22Rv1 (cell line): ENCODE results near the gene CEP78.

ENCODE experiments used
- H3K27ac ChIP-seq: fragments of 450-650 bp; 2 replicates; pipeline ENCODE4 v1.5.1; 2017
- CTCF ChIP-seq: fragments of 450-650 bp; IDR thresholded peaks from 2 replicates; pipeline ENCODE4 v1.5.1; 2017; ENCODE audit warnings: mild to moderate bottlenecking
- ZFX ChIP-seq: fragments of 450-650 bp; IDR thresholded peaks from 2 replicates; pipeline ENCODE4 v1.6.1; 2017; ENCODE audit warnings: antibody characterized with exemption, borderline replicate concordance

Gene CEP78

DNA sequence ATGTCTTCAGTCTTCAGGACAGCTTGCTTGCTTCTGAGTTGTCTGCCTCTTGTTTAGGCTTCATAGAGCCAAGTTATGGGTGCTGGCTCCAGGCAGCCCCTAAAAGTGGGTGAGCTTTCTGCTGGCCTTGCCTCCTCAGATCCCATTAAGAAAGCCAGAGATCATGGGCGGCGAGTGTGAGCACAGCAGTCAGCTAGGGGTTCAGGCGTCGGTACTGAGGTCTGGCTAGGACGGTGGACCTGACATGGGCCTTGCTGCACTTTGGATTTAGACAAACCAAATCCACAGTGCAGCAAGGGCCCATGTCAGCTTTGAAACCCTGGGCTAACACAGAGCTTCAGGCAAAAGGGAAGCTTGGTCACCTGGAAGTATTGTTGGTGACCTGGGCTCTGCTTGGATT, 78.7 kb downstream of the CEP78 start:
- 0 out of 2 replicates have a peak overlapping the region, but pooled peaks have one; percentile 12 for H3K27ac ChIP-seq
- TF ChIP-seq CTCF = no peak

- peak overlapping the region; percentile 12; the same call in 1 of the 2 replicates for H3K27ac ChIP-seq
- TF ChIP-seq CTCF (no peak), ZFX (no peak)
Measured at GRCh38 chr9:78314953-78315870, 79.3 kb downstream of the CEP78 start.

DNA sequence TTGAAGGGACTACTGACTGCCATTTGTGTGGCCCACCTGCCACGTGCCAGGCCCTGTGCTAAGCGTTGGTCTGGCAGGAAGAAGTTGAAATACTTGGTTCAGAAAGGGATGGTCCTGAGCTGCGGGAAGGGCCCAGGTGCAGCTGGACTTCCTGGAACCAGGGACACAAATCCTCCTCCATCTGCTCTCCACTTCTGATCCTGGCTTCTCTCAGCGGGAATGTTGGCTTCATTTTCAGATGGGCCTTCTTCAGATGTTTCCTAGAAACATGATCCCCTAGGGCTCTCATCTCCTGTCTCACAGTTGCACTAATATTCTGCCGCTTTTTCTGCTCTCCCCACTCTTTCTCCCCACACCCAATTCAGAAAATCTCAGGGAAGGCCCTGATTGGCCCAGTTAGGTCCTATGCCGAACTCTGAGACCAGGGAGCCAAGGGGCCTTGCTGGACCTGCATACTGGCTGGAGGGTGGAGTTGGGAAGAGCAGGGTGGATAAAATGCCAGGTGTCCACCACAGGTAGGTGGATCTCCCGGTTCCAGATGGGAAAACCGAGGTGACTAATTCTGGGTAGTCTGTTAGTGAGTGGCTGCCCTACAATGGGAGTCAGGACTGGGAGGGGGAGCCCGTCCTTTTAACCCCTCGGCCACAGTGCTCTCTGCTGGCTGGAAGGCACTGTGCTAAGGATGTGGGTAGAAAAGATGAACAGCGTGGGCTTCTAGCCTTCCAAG, 80.5 kb downstream of the CEP78 start:
- no peak overlapping the region; the same call in 1 of the 2 replicates for H3K27ac ChIP-seq

GRCh38 chr9:78319197-78320029, 83.5 kb downstream of the CEP78 start:
- no peak for TF ChIP-seq CTCF
- no peak for TF ChIP-seq ZFX
- H3K27ac ChIP-seq = no peak overlapping the region

More for the DNA sequence above, 80.5 kb downstream of the CEP78 start:
- TF ChIP-seq ZFX (no peak), CTCF (no peak)

DNA sequence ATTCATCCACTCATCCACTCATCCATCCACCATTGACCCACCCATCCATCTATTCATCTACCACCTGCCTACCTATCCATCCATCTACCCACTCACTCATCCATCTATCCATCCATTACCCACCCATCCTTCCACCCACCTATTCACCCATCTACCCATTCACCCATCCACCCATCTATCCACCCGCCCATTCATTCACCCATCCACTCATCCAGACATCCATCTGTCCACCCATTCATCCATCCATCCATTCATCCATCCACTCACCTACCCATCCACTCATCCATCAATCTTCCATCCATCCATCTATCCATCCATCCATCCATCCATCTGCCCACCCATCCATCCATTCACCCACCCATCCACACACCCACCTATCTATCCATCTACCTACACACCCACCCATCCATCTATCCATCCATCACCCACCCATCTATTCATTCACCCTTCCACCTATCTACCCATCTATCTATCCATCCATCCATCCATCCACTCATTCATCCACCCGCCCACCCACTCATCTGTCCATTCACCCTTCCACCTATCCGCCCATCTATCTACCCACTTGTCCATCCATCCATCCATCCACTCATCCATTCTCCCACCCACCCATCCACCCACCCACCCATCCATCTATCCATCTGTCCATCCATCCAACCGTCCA, 84.3 kb downstream of the CEP78 start:
- TF ChIP-seq ZFX (no peak), CTCF (no peak)

GRCh38 chr9:78320875-78321496, 85.1 kb downstream of the CEP78 start:
- no peak overlapping the region for H3K27ac ChIP-seq
- TF ChIP-seq CTCF = no peak
- TF ChIP-seq ZFX = no peak

More for the DNA sequence above, 84.3 kb downstream of the CEP78 start:
- H3K27ac ChIP-seq = no peak overlapping the region
